ENCODE measurements around the gene SPAG4. TPM values are rescaled to one million over a fixed set of nuclear protein-coding genes. Genes with fewer than 3 reads are reported as not detected.
A peak's percentile ranks its signal among the peaks of the same experiment; 100 is the strongest.

SPAG4 gene
- total RNA-seq, 1 experiment from 2014 or later, result 6.4 TPM

- Histone ChIP-seq H3K27me3 (ENCODE audit: low read length) (no peaks in the 10 kb centered on the region), H3K9ac (ENCODE audit: low read length) (no peak overlapping the region), H4K20me1 (ENCODE audit: insufficient read depth, low read depth, low read length) (peaks cover 47% of the 10 kb centered on the region), H3K36me3 (ENCODE audit: insufficient read depth, low read length) (peaks cover 63% of the 10 kb centered on the region), H3K4me3 (ENCODE audit: low read length) (no peak overlapping the region), H3K9me2 (replicated peaks; ENCODE audit: insufficient read depth, low read length) (no peaks in the 10 kb centered on the region), H3K9me3 (ENCODE audit: low read length) (no peaks in the 10 kb centered on the region), H3K79me2 (ENCODE audit: low read length) (peaks cover 99% of the 10 kb centered on the region), H2AFZ (ENCODE audit: low read length) (no peak overlapping the region), H3K4me2 (ENCODE audit: low read depth, low read length, poor library complexity, severe bottlenecking) (no peak overlapping the region), H3K27ac (ENCODE audit: low read length) (no peak overlapping the region), H3K4me1 (ENCODE audit: low read length) (no peaks in the 10 kb centered on the region)
- no peak for DNase-seq
These were observed 37.2 kb downstream of the SPAG4 start for GRCh38 chr20:35652641-35653429.

- Histone ChIP-seq H4K20me1 (ENCODE audit: insufficient read depth, low read depth, low read length) (peaks cover 50% of the 10 kb centered on the region), H3K4me1 (ENCODE audit: low read length) (no peaks in the 10 kb centered on the region), H3K9ac (ENCODE audit: low read length) (no peak overlapping the region), H3K4me3 (ENCODE audit: low read length) (no peak overlapping the region), H3K9me3 (ENCODE audit: low read length) (no peaks in the 10 kb centered on the region), H3K27ac (ENCODE audit: low read length) (no peak overlapping the region), H2AFZ (ENCODE audit: low read length) (no peak overlapping the region), H3K36me3 (ENCODE audit: insufficient read depth, low read length) (peaks cover 63% of the 10 kb centered on the region), H3K9me2 (replicated peaks; ENCODE audit: insufficient read depth, low read length) (no peaks in the 10 kb centered on the region), H3K27me3 (ENCODE audit: low read length) (no peaks in the 10 kb centered on the region), H3K4me2 (ENCODE audit: low read depth, low read length, poor library complexity, severe bottlenecking) (no peak overlapping the region), H3K79me2 (ENCODE audit: low read length) (peaks cover 99% of the 10 kb centered on the region)
- no peak for DNase-seq
These were observed 37.8 kb downstream of the SPAG4 start for GRCh38 chr20:35653430-35653734.

- no peak overlapping the region for H2AFZ ChIP-seq (ENCODE audit: low read length)
- no peaks in the 10 kb centered on the region for H3K4me1 ChIP-seq (ENCODE audit: low read length)
- H3K36me3 ChIP-seq (ENCODE audit: insufficient read depth, low read length), result peaks cover 65% of the 10 kb centered on the region
- no peaks in the 10 kb centered on the region for H3K27me3 ChIP-seq (ENCODE audit: low read length)
- H3K9ac ChIP-seq (ENCODE audit: low read length), result no peak overlapping the region
- DNase-seq, result no peak
- H3K27ac ChIP-seq (ENCODE audit: low read length), result no peak overlapping the region
- peaks cover 99% of the 10 kb centered on the region for H3K79me2 ChIP-seq (ENCODE audit: low read length)
- no peak overlapping the region for H3K4me3 ChIP-seq (ENCODE audit: low read length)
- no peaks in the 10 kb centered on the region for H3K9me2 ChIP-seq (replicated peaks; ENCODE audit: insufficient read depth, low read length)
- no peak overlapping the region for H3K4me2 ChIP-seq (ENCODE audit: low read depth, low read length, poor library complexity, severe bottlenecking)
- H4K20me1 ChIP-seq (ENCODE audit: insufficient read depth, low read depth, low read length), result peaks cover 54% of the 10 kb centered on the region
- no peaks in the 10 kb centered on the region for H3K9me3 ChIP-seq (ENCODE audit: low read length)
These were observed 38.3 kb downstream of the SPAG4 start for GRCh38 chr20:35653893-35654292.

- no peak for DNase-seq
- H4K20me1 ChIP-seq (ENCODE audit: insufficient read depth, low read depth, low read length), result peaks cover 59% of the 10 kb centered on the region
- H3K27me3 ChIP-seq (ENCODE audit: low read length), result no peaks in the 10 kb centered on the region
These were observed 38.8 kb downstream of the SPAG4 start for GRCh38 chr20:35654415-35654814.

GRCh38 chr20:35657271-35657670 is 41.6 kb downstream of the SPAG4 start:
- Histone ChIP-seq H3K9me3 (ENCODE audit: low read length) (no peaks in the 10 kb centered on the region), H3K36me3 (ENCODE audit: insufficient read depth, low read length) (peaks cover 66% of the 10 kb centered on the region), H3K4me3 (ENCODE audit: low read length) (no peak overlapping the region), H3K9ac (ENCODE audit: low read length) (no peak overlapping the region), H3K9me2 (replicated peaks; ENCODE audit: insufficient read depth, low read length) (no peaks in the 10 kb centered on the region), H3K4me2 (ENCODE audit: low read depth, low read length, poor library complexity, severe bottlenecking) (no peak overlapping the region), H3K4me1 (ENCODE audit: low read length) (peaks cover 25% of the 10 kb centered on the region), H3K79me2 (ENCODE audit: low read length) (peaks cover 99% of the 10 kb centered on the region), H4K20me1 (ENCODE audit: insufficient read depth, low read depth, low read length) (peaks cover 86% of the 10 kb centered on the region), H3K27ac (ENCODE audit: low read length) (no peak overlapping the region), H2AFZ (ENCODE audit: low read length) (no peak overlapping the region), H3K27me3 (ENCODE audit: low read length) (no peaks in the 10 kb centered on the region)
- DNase-seq, result no peak

More at GRCh38 chr20:35654415-35654814, 38.8 kb downstream of the SPAG4 start:
- Histone ChIP-seq H3K4me1 (ENCODE audit: low read length) (no peaks in the 10 kb centered on the region), H3K9me3 (ENCODE audit: low read length) (no peaks in the 10 kb centered on the region), H2AFZ (ENCODE audit: low read length) (no peak overlapping the region), H3K36me3 (ENCODE audit: insufficient read depth, low read length) (peaks cover 69% of the 10 kb centered on the region), H3K27ac (ENCODE audit: low read length) (no peak overlapping the region), H3K79me2 (ENCODE audit: low read length) (peaks cover 99% of the 10 kb centered on the region), H3K4me2 (ENCODE audit: low read depth, low read length, poor library complexity, severe bottlenecking) (no peak overlapping the region), H3K9me2 (replicated peaks; ENCODE audit: insufficient read depth, low read length) (no peaks in the 10 kb centered on the region), H3K9ac (ENCODE audit: low read length) (no peak overlapping the region), H3K4me3 (ENCODE audit: low read length) (no peak overlapping the region)

- no peak overlapping the region for H3K27ac ChIP-seq (ENCODE audit: low read length)
- no peaks in the 10 kb centered on the region for H3K9me2 ChIP-seq (replicated peaks; ENCODE audit: insufficient read depth, low read length)
- H2AFZ ChIP-seq (ENCODE audit: low read length), result no peak overlapping the region
- H3K4me3 ChIP-seq (ENCODE audit: low read length), result no peak overlapping the region
- peak overlapping the region; percentile 96 for H3K4me2 ChIP-seq (ENCODE audit: low read depth, low read length, poor library complexity, severe bottlenecking)
- no peaks in the 10 kb centered on the region for H3K27me3 ChIP-seq (ENCODE audit: low read length)
- peaks cover 82% of the 10 kb centered on the region for H4K20me1 ChIP-seq (ENCODE audit: insufficient read depth, low read depth, low read length)
- peaks cover 93% of the 10 kb centered on the region for H3K79me2 ChIP-seq (ENCODE audit: low read length)
- H3K36me3 ChIP-seq (ENCODE audit: insufficient read depth, low read length), result peaks cover 49% of the 10 kb centered on the region
- no peaks in the 10 kb centered on the region for H3K9me3 ChIP-seq (ENCODE audit: low read length)
- H3K4me1 ChIP-seq (ENCODE audit: low read length), result peaks cover 43% of the 10 kb centered on the region
- DNase-seq, result no peak
- no peak overlapping the region for H3K9ac ChIP-seq (ENCODE audit: low read length)
These were observed 44.7 kb downstream of the SPAG4 start for GRCh38 chr20:35660122-35660937.

- DNase-seq, result no peak
- peak overlapping the region; percentile 96 for H3K4me2 ChIP-seq (ENCODE audit: low read depth, low read length, poor library complexity, severe bottlenecking)
- peaks cover 43% of the 10 kb centered on the region for H3K4me1 ChIP-seq (ENCODE audit: low read length)
- H3K79me2 ChIP-seq (ENCODE audit: low read length), result peaks cover 86% of the 10 kb centered on the region
- no peaks in the 10 kb centered on the region for H3K9me2 ChIP-seq (replicated peaks; ENCODE audit: insufficient read depth, low read length)
- peaks cover 42% of the 10 kb centered on the region for H3K36me3 ChIP-seq (ENCODE audit: insufficient read depth, low read length)
- H3K9me3 ChIP-seq (ENCODE audit: low read length), result no peaks in the 10 kb centered on the region
- H2AFZ ChIP-seq (ENCODE audit: low read length), result no peak overlapping the region
- no peaks in the 10 kb centered on the region for H3K27me3 ChIP-seq (ENCODE audit: low read length)
- H4K20me1 ChIP-seq (ENCODE audit: insufficient read depth, low read depth, low read length), result peaks cover 77% of the 10 kb centered on the region
- no peak overlapping the region; the same call in 1 of the 2 replicates for H3K4me3 ChIP-seq (ENCODE audit: low read length)
- no peak overlapping the region for H3K9ac ChIP-seq (ENCODE audit: low read length)
- H3K27ac ChIP-seq (ENCODE audit: low read length), result no peak overlapping the region
These were observed 45.4 kb downstream of the SPAG4 start for GRCh38 chr20:35661053-35661452.

GRCh38 chr20:35661908-35662307 is 46.3 kb downstream of the SPAG4 start:
- peaks cover 69% of the 10 kb centered on the region for H4K20me1 ChIP-seq (ENCODE audit: insufficient read depth, low read depth, low read length)
- peaks cover 43% of the 10 kb centered on the region for H3K4me1 ChIP-seq (ENCODE audit: low read length)
- H3K9ac ChIP-seq (ENCODE audit: low read length), result peak overlapping the region; percentile 93; the same call in 1 of the 2 replicates
- H3K27me3 ChIP-seq (ENCODE audit: low read length), result no peaks in the 10 kb centered on the region
- no peaks in the 10 kb centered on the region for H3K9me3 ChIP-seq (ENCODE audit: low read length)
- no peak overlapping the region for H2AFZ ChIP-seq (ENCODE audit: low read length)
- H3K79me2 ChIP-seq (ENCODE audit: low read length), result peaks cover 77% of the 10 kb centered on the region
- H3K4me3 ChIP-seq (ENCODE audit: low read length), result peak overlapping the region; percentile 96
- H3K4me2 ChIP-seq (ENCODE audit: low read depth, low read length, poor library complexity, severe bottlenecking), result peak overlapping the region; percentile 96
- no peak for DNase-seq
- peaks cover 33% of the 10 kb centered on the region for H3K36me3 ChIP-seq (ENCODE audit: insufficient read depth, low read length)
- no peaks in the 10 kb centered on the region for H3K9me2 ChIP-seq (replicated peaks; ENCODE audit: insufficient read depth, low read length)
- H3K27ac ChIP-seq (ENCODE audit: low read length), result no peak overlapping the region

All from Karpas-422 (cell line).